ENCODE measurements around the gene FLT1.
A peak's percentile ranks its signal among the peaks of the same experiment; 100 is the strongest.

Gene FLT1

DNA sequence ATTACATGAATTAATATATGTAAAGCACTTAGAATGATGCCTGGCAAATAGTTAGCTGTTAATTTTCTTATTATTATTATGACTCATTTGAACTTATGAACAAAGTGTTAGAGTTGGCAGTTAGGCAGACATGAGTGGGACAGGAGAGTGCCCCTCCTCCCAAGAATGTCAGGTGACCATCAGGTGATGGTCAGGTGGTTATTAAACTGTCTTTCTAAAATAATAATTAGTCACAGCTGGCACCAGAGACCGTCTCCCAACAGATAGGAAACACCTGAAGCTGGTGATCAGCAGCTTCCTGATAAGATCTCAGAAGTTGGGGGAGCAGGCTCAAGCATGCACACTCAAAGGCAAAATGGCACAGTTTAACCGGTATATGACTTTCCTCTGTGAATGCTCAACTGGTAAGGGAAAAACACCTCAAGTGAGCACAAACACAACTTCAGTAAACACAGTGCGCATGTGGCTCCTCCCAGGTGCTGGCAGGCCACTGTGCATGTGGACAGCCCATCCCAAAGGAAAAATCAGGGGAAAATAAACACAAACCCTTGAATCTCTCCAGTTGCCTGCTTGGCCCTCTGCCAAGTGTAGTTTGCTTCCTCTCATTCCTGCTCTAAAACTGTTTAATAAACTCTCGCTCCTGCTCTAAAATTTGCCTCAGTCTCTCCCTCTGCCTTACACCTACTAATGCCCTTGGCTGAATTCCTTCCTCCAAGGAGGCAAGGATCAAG is 54.0 kb downstream of the FLT1 start:
- DNase-seq (ENCODE audit: low spot score in 2 of 2) (no peak), ATAC-seq (no peak)
- H3K36me3 Mint-ChIP-seq = no peaks in the 10 kb centered on the region
- peaks cover 3% of the 10 kb centered on the region for H3K9me3 Mint-ChIP-seq
- no peak overlapping the region for H3K4me3 Mint-ChIP-seq
- no peak overlapping the region for H3K27ac Mint-ChIP-seq
- H3K4me1 Mint-ChIP-seq = no peaks in the 10 kb centered on the region

DNA sequence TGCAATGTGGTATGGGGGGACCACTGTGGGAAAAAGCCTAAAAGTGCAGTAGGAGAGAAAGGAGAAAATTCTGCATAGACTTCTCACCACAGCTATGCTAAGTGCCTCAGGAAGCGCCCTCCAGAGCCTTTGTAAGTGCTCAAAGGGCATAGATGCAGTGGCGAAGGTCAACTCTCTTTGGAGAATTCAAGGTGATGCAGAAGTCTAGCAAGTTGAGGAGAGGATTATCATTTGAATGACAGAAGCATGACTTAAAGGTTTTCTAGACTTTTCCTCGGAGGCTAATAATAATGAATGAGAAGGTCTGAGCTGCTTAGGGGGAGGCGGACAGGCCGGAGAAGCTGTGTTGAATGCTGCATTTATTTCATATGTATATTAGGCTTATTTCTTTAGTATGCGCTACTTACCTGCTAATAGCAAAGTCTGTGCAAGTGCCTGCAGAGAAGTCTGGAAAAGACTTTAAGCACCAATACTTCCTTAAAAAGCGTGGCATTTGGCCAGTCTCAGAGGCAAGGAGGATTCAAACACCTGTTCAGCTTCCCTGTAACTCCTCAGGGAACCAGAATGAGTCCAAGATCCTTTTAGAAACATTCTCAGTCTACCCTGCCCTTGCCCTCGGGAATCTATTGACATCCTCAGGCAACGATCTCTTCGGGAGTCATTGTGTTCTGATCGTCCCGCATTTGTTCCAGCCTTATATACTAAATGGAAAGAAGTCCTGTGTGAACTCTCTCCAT is 56.2 kb downstream of the FLT1 start:
- ATAC-seq = no peak
- DNase-seq (ENCODE audit: low spot score in 2 of 2) = no peak
- no peak overlapping the region for H3K27ac Mint-ChIP-seq
- H3K9me3 Mint-ChIP-seq = peaks cover 2% of the 10 kb centered on the region
- H3K4me1 Mint-ChIP-seq = no peaks in the 10 kb centered on the region
- no peak overlapping the region for H3K4me3 Mint-ChIP-seq
- H3K36me3 Mint-ChIP-seq = peaks cover under 1% of the 10 kb centered on the region

DNA sequence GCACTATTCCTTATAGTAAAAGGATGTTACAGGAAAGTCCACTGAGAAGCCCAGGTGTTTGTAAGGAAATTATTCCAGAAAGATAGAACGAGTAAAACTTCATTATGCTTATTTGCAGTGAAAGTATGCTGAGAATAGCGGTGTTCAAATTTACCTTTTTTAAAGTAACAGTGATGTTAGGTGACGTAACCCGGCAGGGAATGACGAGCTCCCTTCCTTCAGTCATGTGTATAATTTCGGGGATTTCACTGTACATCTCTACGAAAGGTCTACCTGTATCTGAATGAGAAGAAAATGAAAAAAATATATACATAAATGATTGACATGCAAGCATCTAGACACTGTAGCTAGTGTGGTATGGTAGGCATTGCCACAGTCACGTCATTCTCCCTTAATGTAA is 56.9 kb downstream of the FLT1 start:
- H3K27ac Mint-ChIP-seq = no peak overlapping the region
- H3K36me3 Mint-ChIP-seq = peaks cover 6% of the 10 kb centered on the region
- no peaks in the 10 kb centered on the region for H3K4me1 Mint-ChIP-seq
- DNase-seq (ENCODE audit: low spot score in 2 of 2) = no peak
- no peak overlapping the region for H3K4me3 Mint-ChIP-seq
- no peaks in the 10 kb centered on the region for H3K9me3 Mint-ChIP-seq
- ATAC-seq = no peak

DNA sequence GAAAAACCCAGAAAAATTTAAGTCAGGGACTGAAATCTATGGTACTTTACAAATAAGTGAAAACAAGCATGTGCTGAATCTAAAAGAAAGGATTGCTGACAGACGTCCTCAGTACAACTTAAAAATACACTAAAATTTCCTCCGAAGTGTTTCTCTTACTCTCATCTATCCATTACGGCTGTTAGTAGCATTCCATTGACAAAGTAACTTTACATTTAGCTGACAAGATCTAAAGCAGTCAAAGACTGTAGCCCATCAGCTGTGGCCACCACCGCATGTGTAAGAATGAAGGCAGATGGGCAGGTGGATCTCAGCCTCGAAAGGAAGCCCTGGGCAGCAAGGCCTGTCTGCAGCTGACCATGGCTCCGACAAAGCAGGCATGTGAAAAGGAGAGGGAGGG is 59.0 kb downstream of the FLT1 start:
- H3K4me1 Mint-ChIP-seq = no peaks in the 10 kb centered on the region
- ATAC-seq = no peak
- no peak for DNase-seq (ENCODE audit: low spot score in 2 of 2)
- H3K36me3 Mint-ChIP-seq = peaks cover 6% of the 10 kb centered on the region
- no peak overlapping the region for H3K4me3 Mint-ChIP-seq
- H3K9me3 Mint-ChIP-seq = no peaks in the 10 kb centered on the region
- no peak overlapping the region for H3K27ac Mint-ChIP-seq

DNA sequence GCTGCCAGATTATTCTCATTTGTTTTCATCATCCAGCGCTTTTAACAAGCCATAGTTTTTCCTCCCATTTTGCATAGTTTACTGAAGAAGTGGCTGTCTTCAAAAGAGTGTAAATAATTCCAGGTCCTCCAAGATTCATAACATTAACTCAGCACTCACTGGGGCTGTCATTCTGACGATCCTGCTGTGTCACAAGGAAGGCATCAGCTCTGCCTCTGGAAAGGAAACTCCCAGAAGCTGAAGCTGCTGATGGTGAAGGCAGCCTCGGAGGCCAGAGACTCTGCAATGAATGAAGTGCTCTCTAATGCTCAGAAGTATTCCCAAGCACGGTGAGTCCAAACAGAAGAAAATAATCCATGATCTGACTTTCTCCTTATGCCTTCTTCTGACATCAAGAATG is 60.0 kb downstream of the FLT1 start:
- Mint-ChIP-seq H3K27ac (no peak overlapping the region), H3K36me3 (peaks cover 6% of the 10 kb centered on the region), H3K4me1 (no peaks in the 10 kb centered on the region), H3K9me3 (no peaks in the 10 kb centered on the region), H3K4me3 (no peak overlapping the region)
- ATAC-seq (no peak), DNase-seq (ENCODE audit: low spot score in 2 of 2) (no peak)

DNA sequence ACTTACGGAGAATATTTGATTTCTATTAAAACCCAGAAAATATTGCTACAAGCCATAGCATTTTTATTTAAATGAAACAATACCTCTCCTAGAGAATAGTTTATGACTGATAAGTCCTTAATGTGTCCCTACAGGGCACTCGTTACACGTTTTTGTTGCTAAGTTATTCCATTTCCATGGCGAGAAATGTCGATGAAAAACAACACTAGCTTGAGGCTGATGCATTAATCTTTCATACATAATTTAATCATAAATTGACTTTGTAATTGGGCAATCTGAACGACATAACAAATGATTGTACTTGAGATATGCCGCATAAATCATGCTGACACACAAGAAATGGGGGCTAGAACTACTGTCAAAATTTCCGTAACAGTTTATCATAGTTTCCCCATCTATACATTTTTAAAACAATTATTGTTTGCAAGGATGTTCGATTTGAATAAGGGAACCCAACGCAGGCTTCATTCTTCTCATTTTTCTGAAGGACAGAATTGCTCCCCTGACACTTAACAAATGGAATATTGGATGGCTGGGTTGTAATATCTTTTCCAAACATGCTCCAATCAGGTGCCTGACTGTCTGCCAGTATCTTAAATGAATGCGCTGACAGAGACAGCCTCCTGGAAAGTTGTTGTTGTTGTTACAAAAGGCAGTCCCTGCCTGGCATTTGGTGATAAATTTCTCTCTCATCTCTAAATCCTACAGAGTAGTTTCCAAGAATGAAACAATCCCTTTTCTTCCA is 61.9 kb downstream of the FLT1 start:
- DNase-seq (ENCODE audit: low spot score in 2 of 2) (no peak), ATAC-seq (no peak)
- H3K9me3 Mint-ChIP-seq = no peaks in the 10 kb centered on the region
- no peak overlapping the region for H3K27ac Mint-ChIP-seq
- no peak overlapping the region for H3K4me3 Mint-ChIP-seq
- peaks cover 6% of the 10 kb centered on the region for H3K36me3 Mint-ChIP-seq
- no peaks in the 10 kb centered on the region for H3K4me1 Mint-ChIP-seq

DNA sequence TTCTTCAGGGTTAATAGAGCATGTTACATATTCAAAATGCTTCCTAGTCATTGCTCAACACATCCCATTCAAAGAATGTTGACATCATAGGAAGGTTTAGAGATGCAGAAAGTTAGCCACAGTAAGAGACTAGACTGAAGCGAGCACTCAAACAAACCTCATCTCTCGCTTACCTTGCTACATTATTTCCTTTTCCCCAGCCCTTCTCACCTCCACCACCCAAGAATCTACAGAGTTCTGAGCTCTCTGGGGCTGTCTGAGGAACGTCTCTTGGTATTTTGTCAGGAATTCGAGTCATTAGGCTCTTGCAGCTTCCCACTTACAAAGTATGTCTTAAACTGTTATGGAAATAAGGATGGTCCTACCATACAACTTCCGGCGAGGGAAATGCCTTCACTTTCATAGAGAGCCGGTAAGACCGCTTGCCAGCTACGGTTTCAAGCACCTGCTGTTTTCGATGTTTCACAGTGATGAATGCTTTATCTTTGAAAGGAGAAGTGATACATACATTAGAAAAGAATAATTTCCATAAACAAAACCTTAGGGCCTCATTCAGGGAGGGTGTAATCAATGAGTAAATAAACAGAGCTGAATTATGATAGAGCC is 65.1 kb downstream of the FLT1 start:
- peaks cover 13% of the 10 kb centered on the region for H3K36me3 Mint-ChIP-seq

DNA sequence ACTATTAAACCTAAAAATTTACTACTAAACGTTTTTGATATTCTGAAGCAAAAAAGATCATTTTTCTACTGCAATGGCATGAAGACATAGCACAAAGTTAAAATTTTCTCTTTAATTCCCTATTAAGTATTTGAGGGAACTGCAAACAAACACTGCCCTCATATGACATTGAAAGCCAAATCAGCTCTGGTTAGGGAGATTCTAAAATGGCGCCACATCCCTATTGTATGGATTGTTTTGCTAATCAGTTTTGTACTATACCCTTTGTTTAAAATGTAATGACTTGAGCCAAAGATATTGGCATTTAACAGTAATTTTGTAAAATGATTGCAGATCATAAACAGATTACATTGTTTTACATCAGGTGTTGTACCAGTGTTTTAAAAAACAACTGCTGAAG is 65.8 kb downstream of the FLT1 start:
- peaks cover 13% of the 10 kb centered on the region for H3K36me3 Mint-ChIP-seq
- H3K9me3 Mint-ChIP-seq = no peaks in the 10 kb centered on the region
- no peak overlapping the region for H3K4me3 Mint-ChIP-seq
- DNase-seq (ENCODE audit: low spot score in 2 of 2) = no peak
- no peak overlapping the region for H3K27ac Mint-ChIP-seq
- no peak for ATAC-seq
- no peaks in the 10 kb centered on the region for H3K4me1 Mint-ChIP-seq

More for the DNA sequence above, 65.1 kb downstream of the FLT1 start:
- Mint-ChIP-seq H3K9me3 (no peaks in the 10 kb centered on the region), H3K4me1 (no peaks in the 10 kb centered on the region), H3K27ac (peak overlapping the region; percentile 13), H3K4me3 (no peak overlapping the region)
- DNase-seq (ENCODE audit: low spot score in 2 of 2) (no peak), ATAC-seq (no peak)

DNA sequence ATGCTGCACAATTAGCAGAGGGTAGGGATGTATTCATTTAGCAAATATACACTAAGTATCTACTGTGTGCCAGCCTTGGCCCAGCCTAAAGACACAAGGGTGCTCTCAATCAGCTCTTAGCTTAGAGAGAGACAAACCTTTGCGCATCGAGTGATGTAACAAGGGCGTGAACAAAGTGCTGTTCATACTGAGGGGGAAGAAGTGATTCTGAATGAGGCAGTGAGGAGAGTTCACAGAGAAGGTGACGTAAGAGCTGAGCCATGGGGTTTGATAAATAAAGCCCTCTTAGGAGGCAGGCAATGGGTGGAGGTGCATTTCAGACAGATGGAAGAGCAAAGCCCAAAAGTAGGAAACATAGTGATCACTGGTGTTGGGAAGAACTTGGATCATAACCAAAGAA is 68.5 kb downstream of the FLT1 start:
- peaks cover 6% of the 10 kb centered on the region for H3K36me3 Mint-ChIP-seq
- H3K27ac Mint-ChIP-seq = no peak overlapping the region
- ATAC-seq = no peak
- H3K4me1 Mint-ChIP-seq = peaks cover 11% of the 10 kb centered on the region
- no peak for DNase-seq (ENCODE audit: low spot score in 2 of 2)
- H3K9me3 Mint-ChIP-seq = no peaks in the 10 kb centered on the region
- H3K4me3 Mint-ChIP-seq = no peak overlapping the region

DNA sequence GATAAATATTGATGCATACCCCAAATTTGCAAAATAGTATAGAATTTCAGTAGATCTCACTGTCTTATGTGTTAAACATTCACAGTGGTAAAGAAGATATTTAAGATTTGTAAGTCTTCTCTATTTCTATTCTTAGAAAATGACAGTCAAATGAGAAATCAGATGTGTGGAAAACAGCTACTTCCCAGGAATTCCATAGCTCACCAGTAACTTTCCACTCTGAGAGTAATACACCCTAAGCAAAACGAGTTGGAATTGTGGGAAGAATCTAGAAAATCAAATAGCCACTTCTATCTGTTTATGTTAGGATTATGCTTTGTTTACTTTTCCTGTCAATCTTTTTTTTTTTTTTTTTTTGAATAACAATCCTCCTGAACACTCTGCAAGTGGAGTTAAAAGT is 69.1 kb downstream of the FLT1 start:
- no peak overlapping the region for H3K4me3 Mint-ChIP-seq
- peaks cover 6% of the 10 kb centered on the region for H3K36me3 Mint-ChIP-seq
- no peak for ATAC-seq
- peaks cover 11% of the 10 kb centered on the region for H3K4me1 Mint-ChIP-seq
- H3K9me3 Mint-ChIP-seq = no peaks in the 10 kb centered on the region
- no peak overlapping the region for H3K27ac Mint-ChIP-seq
- DNase-seq (ENCODE audit: low spot score in 2 of 2) = no peak

DNA sequence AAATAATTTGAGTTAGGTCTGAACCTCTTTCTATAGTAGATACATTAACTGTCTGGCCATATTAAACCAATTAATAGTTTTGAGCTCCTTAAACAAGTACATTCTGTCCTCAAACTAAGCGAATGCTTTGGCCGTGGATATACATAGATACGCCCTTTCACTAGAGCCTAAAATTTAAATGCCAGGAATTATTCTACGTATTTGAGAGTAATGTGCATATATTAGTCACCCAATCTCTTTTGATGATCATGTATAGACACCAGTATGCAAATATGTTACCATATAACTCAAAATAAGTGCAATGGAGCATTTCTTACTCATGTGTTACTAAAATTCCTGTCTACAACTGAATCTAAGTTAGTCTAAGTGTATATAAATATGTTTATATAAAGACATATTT is 70.4 kb downstream of the FLT1 start:
- ATAC-seq (no peak), DNase-seq (ENCODE audit: low spot score in 2 of 2) (no peak)
- no peak overlapping the region for H3K27ac Mint-ChIP-seq
- peaks cover 6% of the 10 kb centered on the region for H3K36me3 Mint-ChIP-seq
- no peak overlapping the region for H3K4me3 Mint-ChIP-seq
- H3K4me1 Mint-ChIP-seq = peaks cover 11% of the 10 kb centered on the region
- no peaks in the 10 kb centered on the region for H3K9me3 Mint-ChIP-seq

DNA sequence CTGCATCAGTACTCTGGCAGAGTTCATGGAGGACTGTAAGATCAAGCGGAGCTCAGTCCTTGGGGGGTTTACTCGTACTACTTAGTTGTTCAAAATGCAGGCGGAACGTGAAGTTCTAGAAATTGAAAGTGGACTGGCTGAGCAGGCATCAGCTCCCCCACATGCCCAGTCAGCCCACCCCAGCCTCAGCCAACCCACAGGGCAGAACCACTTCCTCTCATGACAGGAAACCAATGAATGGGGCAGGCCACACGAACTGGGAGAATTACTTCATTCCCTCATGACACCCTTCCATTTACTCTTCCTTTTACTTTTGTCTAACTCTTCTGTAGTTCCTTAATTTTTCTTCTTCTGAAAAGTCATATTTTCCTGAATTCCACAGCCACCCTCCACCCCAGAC is 71.9 kb downstream of the FLT1 start:
- Mint-ChIP-seq H3K9me3 (no peaks in the 10 kb centered on the region), H3K4me1 (peaks cover 11% of the 10 kb centered on the region), H3K36me3 (peaks cover 6% of the 10 kb centered on the region), H3K4me3 (peak overlapping the region; percentile 27), H3K27ac (no peak overlapping the region)
- ATAC-seq (peak; percentile 87), DNase-seq (ENCODE audit: low spot score in 2 of 2) (no peak)

DNA sequence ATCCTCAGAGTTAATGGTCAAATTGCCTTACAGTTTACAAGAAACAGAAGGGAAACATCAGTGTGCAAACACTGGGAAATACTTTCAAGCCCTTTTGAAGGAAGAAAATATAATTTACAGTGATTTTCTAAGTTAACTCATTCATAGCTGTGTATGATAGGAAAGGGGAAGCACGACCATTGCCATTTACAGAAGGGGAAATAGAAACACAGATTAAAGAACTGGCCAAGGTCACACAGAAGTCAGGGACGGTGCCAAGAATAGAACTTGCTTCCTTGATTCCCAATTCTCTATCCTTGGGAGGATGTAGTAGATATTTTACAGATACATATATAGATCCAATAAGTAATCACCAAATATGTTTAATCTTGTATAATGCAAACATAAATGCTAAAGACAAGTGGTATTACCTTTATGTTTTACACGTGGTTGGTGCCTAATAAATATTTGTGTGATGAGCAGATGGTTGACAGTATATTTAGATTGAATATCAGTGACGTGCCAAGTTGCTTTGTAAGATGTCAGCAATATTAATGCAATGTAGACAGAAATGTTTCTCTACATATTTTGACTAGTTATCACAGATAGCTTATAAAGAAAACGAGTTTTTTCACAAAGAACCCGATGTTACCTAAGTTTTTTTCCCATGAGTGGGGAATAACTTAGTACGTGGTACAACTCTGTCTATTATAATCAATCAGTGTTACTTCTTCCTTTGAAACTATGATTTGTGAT is 73.1 kb downstream of the FLT1 start:
- no peaks in the 10 kb centered on the region for H3K9me3 Mint-ChIP-seq
- peaks cover 6% of the 10 kb centered on the region for H3K36me3 Mint-ChIP-seq
- H3K4me3 Mint-ChIP-seq = no peak overlapping the region
- H3K27ac Mint-ChIP-seq = no peak overlapping the region
- no peak for ATAC-seq
- peaks cover 11% of the 10 kb centered on the region for H3K4me1 Mint-ChIP-seq
- no peak for DNase-seq (ENCODE audit: low spot score in 2 of 2)

DNA sequence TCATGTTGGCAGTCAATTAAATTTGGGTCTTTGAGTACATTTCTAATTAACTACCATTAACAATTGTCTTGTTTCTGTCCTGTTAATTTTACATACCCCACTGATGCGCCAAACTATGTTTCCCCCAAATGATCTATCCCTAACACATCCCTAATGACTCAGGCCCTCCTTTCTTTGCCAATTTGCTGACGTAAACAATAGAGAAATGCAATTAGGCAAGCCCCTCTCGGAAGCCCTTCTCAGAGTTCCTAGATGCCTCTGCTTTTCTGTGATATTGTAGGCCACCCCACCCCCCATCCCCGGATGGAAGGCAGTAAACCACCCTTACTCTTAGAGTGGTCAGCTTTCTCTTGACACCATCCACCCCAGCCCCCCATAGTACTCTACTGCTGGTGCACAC is 74.2 kb downstream of the FLT1 start:
- Mint-ChIP-seq H3K4me1 (peaks cover 11% of the 10 kb centered on the region), H3K27ac (no peak overlapping the region), H3K4me3 (no peak overlapping the region), H3K36me3 (peaks cover 6% of the 10 kb centered on the region), H3K9me3 (no peaks in the 10 kb centered on the region)
- ATAC-seq (no peak), DNase-seq (ENCODE audit: low spot score in 2 of 2) (no peak)

DNA sequence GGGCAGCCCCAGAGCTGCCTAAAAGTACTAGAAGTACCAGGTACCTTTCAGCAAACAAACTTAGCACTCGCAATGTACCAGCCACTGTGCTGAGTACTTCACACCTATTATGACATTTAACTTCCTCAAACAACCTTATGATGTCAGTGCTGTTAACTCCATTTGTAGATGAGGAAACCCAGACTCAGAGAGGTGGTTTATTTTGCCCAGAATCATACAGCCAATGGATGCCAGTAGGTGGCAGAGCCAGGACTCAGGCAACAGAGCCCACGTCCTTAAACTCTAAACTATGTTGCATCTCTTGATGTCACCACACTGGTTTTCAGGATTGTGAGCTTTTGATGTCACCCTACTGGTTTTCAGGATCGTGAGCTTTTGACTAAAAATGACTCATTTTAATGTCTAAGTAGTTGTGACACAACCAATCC is 78.9 kb downstream of the FLT1 start:
- ATAC-seq = no peak
- H3K4me1 Mint-ChIP-seq = no peaks in the 10 kb centered on the region
- H3K9me3 Mint-ChIP-seq = no peaks in the 10 kb centered on the region
- H3K4me3 Mint-ChIP-seq = no peak overlapping the region
- H3K36me3 Mint-ChIP-seq = no peaks in the 10 kb centered on the region
- no peak for DNase-seq (ENCODE audit: low spot score in 2 of 2)
- no peak overlapping the region for H3K27ac Mint-ChIP-seq
